HL-60 (cell line): ENCODE measurements around the gene BTBD9.

Experiments
- DNase-seq, 2 experiments: peaks; one replicate each; pipeline ENCODE4 v3.0.0-alpha.2; 2010 to 2020; ENCODE audit warnings: low read depth in 1 of 2, low spot score in 1 of 2
- H3K27ac ChIP-seq: fragments of 250-450 bp; sonication (Bioruptor Pico); replicated peaks from 2 replicates; pipeline ENCODE4 v1.5.1; 2020; ENCODE audit warnings: mild to moderate bottlenecking, moderate library complexity
- H3K27me3 ChIP-seq: fragments of 250-450 bp; sonication (Bioruptor Pico); 2 replicates; pipeline ENCODE4 v1.5.1; 2021; ENCODE audit warnings: mild to moderate bottlenecking, moderate library complexity; ENCODE audit not compliant: insufficient read depth, poor library complexity, severe bottlenecking
- H3K4me3 ChIP-seq: replicated peaks from 2 replicates; pipeline ENCODE4 v1.5.1; 2011; ENCODE audit warnings: mild to moderate bottlenecking, control low read depth, low read length; ENCODE audit not compliant: insufficient read depth
- GABPA ChIP-seq: IDR thresholded peaks from 2 replicates; pipeline ENCODE4 v1.6.1; 2012; ENCODE audit warnings: low read depth
- POLR2AphosphoS5 ChIP-seq: IDR thresholded peaks from 2 replicates; pipeline ENCODE4 v1.6.1; 2012; ENCODE audit warnings: low read depth
- SPI1 ChIP-seq: IDR thresholded peaks from 2 replicates; pipeline ENCODE4 v1.6.1; 2012; ENCODE audit warnings: low read depth, mild to moderate bottlenecking, borderline replicate concordance
- TF ChIP-seq, protein P1 (sequence below): IDR thresholded peaks from one replicate; pipeline ENCODE4 v1.5.1; 2011; ENCODE audit warnings: low read length, control low read depth, inconsistent platforms; ENCODE audit not compliant: insufficient read depth
- TF ChIP-seq, protein P2 (sequence below): IDR thresholded peaks from 2 replicates; pipeline ENCODE4 v1.6.1; 2012; ENCODE audit warnings: low read depth; ENCODE audit not compliant: insufficient replicate concordance

BTBD9 gene

DNA sequence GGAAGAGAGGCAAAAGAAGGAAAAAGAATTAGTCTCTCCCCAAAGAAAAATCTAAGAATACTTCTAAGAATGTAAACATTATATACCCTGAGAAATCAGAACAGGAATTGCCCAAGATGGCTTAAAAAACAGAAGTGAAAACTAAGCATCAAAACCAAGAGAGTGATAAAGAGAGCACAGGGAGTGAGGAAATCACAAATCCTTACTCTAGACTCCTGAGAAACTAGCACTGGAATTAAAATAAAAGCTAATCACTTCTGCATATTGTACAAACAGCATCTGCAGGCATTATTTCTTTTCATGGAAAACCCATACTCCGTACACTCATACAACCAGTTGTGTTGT, 285.7 kb downstream of the BTBD9 start:
- H3K27ac ChIP-seq = no peak overlapping the region
- no peak overlapping the region for H3K4me3 ChIP-seq
- no peak for DNase-seq
- TF ChIP-seq GABPA (no peak), POLR2AphosphoS5 (no peak), SPI1 (no peak)
- TF ChIP-seq, protein P1, sequence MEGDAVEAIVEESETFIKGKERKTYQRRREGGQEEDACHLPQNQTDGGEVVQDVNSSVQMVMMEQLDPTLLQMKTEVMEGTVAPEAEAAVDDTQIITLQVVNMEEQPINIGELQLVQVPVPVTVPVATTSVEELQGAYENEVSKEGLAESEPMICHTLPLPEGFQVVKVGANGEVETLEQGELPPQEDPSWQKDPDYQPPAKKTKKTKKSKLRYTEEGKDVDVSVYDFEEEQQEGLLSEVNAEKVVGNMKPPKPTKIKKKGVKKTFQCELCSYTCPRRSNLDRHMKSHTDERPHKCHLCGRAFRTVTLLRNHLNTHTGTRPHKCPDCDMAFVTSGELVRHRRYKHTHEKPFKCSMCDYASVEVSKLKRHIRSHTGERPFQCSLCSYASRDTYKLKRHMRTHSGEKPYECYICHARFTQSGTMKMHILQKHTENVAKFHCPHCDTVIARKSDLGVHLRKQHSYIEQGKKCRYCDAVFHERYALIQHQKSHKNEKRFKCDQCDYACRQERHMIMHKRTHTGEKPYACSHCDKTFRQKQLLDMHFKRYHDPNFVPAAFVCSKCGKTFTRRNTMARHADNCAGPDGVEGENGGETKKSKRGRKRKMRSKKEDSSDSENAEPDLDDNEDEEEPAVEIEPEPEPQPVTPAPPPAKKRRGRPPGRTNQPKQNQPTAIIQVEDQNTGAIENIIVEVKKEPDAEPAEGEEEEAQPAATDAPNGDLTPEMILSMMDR = no peak
- TF ChIP-seq, protein P2, sequence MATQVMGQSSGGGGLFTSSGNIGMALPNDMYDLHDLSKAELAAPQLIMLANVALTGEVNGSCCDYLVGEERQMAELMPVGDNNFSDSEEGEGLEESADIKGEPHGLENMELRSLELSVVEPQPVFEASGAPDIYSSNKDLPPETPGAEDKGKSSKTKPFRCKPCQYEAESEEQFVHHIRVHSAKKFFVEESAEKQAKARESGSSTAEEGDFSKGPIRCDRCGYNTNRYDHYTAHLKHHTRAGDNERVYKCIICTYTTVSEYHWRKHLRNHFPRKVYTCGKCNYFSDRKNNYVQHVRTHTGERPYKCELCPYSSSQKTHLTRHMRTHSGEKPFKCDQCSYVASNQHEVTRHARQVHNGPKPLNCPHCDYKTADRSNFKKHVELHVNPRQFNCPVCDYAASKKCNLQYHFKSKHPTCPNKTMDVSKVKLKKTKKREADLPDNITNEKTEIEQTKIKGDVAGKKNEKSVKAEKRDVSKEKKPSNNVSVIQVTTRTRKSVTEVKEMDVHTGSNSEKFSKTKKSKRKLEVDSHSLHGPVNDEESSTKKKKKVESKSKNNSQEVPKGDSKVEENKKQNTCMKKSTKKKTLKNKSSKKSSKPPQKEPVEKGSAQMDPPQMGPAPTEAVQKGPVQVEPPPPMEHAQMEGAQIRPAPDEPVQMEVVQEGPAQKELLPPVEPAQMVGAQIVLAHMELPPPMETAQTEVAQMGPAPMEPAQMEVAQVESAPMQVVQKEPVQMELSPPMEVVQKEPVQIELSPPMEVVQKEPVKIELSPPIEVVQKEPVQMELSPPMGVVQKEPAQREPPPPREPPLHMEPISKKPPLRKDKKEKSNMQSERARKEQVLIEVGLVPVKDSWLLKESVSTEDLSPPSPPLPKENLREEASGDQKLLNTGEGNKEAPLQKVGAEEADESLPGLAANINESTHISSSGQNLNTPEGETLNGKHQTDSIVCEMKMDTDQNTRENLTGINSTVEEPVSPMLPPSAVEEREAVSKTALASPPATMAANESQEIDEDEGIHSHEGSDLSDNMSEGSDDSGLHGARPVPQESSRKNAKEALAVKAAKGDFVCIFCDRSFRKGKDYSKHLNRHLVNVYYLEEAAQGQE = no peak
- no peaks in the 10 kb centered on the region for H3K27me3 ChIP-seq

DNA sequence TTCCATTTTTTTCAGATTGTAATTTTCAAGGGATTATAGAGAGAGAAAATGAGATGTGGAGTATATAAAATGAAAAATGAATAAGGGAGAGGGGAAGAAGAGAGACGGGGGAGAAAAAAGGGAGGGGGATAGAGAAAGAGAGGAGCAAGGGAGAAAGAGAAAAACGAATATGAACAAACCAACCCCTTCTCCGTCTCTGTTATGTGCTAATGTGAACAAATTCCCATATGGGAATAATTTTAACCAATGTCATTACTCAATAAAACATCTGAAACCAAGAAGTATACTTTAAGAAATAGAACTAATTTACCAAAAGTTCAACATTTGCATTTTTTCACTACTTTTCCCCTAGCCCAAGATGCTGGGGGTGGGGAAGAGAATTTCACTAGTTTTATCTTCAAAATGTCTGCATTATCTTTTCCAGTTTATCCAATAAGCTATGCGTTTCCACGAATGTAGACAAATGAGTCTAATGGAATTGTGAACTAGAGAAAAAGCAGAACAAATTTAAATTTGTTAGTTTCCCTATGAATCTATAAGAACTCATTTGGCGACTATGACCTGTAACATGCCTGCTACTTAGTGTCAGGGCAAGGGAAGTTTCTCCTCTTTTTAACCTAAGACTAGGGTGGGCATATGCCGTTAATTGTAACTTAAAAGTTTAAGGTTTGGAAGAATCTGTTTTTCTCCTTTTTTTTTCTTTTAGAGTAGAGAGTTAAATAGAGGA, 286.3 kb downstream of the BTBD9 start:
- Histone ChIP-seq H3K4me3 (no peak overlapping the region), H3K27me3 (no peaks in the 10 kb centered on the region), H3K27ac (no peak overlapping the region)
- DNase-seq = no peak
- TF ChIP-seq POLR2AphosphoS5 = no peak
- TF ChIP-seq, protein P2 = no peak
- TF ChIP-seq, protein P1 = no peak
- no peak for TF ChIP-seq GABPA
- no peak for TF ChIP-seq SPI1

DNA sequence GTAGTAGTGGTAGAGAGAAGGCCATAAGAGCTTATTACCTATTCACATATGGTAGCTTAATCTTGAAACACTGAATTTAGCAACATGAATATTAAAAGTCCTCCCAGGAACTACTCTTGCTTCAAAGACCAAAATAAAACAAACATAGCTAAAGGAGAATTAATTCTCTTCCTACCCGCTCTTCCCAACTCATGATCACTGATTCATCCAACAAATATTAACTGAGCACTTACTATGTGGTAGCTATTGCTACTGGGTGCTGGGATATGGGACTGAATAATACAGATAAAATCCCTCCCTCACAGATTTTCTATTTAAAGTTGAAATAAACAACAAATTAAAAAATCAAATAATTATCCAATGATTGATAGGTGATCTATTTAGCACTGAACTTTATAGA, 287.1 kb downstream of the BTBD9 start:
- TF ChIP-seq, protein P1 = no peak
- TF ChIP-seq POLR2AphosphoS5 (no peak), GABPA (no peak), SPI1 (no peak)
- TF ChIP-seq, protein P2 = no peak
- DNase-seq = no peak
- H3K4me3 ChIP-seq = no peak overlapping the region
- H3K27me3 ChIP-seq = no peaks in the 10 kb centered on the region
- H3K27ac ChIP-seq = no peak overlapping the region
